GM20431 (cell line): ENCODE results near the gene CRADD.
"Not testable (repeated sequence)": the region's sequence is repeated elsewhere in the genome, so short reads cannot be mapped to it uniquely, and the experiment has no call there.

ENCODE experiments used
- in situ Hi-C: fragments of 300-500 bp; cut with MseI, MboI; formaldehyde crosslinking; loops from one replicate; pipeline ENCODE4 v1.15.0; 2020; ENCODE audit warnings: low sequenced_read_pairs; ENCODE audit not compliant: unreplicated experiment

CRADD gene

DNA sequence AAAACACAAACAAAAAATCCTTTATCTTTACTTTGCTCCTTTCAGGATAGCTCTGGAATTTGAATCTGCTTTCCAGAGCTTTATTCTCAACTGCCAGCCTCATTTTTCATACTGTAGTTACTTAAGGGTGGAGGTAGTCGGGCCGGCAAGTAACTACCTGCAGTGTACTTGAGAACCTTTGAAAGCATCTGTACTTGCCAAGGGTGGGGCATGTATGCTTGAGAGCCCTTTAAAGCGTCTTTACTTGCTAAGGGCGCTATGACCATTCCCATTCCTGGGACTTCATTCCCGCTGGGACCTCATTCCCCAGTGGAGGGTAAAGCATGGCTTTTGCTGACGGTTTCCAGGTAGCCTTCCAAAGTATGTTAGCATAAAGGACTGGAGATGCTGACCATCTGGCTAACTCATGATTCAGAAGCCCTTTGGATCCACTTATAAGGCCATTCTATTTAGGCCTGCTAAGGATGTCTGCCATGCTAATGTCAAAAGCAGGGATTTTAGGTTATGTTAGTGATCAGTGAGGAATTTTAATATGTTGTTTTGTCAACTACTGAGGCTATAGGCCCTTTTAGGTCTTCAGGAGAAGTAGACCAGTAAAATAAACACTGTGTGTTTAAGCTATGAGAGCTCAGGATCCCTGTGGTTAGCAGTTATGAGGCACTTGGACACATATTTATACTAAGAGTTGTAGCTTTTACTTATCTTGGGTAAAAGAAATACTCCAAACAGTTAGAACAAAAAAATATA lies 74.9 kb downstream of the CRADD start:
- in situ Hi-C loops, result no loop called here

GRCh38 chr12:93753285-93753684 lies 76.1 kb downstream of the CRADD start:
- in situ Hi-C loops, result no loop called here

GRCh38 chr12:93753838-93754429 lies 76.8 kb downstream of the CRADD start:
- in situ Hi-C loops, result no loop called here

DNA sequence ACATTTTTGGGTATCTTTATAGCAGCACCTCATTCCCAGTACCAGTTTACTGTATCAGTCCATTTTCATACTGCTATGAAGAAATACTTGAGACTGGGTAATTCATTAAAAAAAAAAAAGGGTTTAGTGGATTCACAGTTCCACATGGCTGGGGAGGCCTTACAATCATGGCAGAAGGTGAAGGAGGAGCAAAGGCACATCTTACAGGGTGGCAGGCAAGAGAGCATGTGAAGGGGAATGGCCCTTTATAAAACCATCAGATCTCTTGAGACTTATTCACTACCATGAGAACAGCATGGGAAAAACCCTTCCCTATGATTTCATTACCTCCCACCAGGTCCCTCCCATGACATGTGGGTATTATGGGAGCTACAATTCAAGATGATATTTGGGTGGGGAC lies 77.7 kb downstream of the CRADD start:
- in situ Hi-C loops, result not testable (repeated sequence)

DNA sequence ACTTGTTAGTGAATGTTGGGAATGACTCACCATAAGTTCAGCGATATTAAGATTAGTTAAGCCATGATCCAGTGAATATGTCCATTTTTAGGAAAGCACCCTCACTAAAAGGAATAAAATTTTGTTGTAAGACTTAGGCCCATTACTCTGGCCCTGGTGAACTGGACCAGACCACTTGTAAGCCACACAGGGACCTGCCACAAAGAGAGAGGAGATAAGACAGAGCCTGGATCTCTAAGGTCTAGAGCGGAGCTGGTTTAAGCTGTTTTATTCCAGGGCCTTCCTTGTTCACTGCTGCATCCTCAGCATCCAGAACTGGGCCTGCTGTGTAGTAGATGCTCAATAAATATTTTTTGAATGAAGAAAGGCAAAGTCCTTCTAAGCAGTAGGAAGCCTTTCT lies 79.1 kb downstream of the CRADD start:
- in situ Hi-C loops, result no loop called here

DNA sequence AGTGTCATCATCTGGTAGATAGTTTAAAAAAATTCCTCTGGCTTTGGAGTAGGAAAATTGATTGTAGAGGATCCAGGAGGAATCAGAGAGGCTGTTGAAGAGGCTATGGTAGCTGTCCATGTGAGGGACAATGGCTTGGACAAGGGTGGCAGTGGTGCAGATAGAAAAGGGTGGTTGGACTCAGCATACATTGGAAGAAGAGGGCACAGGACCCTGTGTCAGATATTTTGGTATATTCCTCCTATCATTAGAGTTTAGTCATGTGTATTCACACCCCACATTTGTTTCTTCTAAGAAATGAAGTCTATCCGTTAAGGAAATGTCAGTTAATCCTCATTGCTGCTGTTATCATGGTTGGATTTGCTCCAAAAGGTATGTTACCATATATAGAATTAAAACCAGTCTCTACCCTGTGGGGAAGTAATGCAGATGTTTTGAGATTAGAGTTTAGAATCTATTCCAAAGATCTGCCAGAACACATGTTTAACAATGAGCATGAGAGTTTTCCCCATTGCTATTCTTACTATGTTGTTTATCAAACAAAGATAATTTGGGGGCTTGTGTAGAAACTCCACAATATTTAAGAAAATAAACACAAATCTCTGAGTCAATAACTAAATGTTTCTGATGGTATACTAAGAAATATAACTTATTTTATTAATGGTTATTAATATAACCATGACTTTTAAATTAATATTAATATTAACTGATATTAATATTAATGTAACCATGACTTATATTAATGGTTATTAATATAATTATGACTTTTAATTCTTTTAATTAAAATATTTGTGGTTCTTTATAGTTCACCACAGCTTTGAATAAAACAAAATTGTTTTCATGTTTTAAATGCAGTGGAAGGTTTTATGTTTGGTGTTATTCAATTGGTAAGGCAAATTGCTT lies 80.9 kb downstream of the CRADD start:
- in situ Hi-C loops, result no loop called here

DNA sequence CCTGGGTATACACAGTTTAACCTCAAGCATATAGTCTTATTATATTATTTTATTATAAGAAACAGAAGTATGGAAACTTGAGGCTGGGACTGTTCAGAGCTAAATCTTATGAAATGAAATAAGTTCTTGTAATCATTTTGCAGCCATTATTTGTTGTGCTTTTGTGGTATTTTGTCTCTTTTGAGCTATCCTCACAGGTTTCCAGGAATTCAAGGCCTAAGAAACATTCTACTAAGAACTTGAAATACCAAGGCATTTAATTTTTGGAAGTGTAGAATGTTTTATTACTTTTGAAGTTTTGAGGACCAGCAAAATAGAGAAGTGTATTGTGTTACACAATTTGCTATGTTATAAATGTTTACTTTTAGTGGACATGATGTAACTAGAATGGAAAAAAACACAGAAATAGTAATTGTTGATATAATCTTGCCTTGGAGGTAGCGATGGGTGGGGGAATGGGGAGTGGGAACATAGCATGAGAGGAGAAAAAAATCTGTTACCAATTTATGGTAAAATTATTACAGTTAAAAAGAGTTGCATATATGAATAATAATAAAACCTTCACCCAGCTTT lies 81.7 kb downstream of the CRADD start:
- in situ Hi-C loops, result no loop called here

DNA sequence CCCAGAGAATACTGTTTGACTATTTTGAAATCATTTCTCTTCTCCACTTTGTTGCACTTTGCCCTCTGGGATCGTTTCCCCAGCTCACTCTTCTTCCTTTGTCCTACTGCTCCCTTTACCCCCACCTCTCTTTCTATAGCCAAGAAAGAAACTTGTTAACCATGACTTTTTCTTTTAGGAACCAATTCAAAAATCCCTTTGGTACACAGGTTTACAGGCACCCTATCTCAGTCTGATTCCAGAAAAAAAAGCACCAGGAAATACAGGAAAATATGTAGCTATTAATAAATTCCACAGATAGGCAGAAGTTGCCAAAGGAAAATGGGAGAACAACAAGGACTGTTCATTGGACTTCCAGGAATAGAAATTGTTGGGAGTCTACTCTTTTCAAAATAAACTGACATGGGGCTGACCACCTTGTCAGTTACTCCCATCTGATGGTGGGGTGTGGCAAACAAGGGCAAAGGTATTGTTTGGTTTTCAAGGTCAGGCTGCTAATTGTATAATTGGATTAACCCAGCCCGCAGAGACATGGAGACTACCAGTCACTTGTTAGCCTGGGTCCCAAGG lies 82.4 kb downstream of the CRADD start:
- in situ Hi-C loops, result no loop called here

DNA sequence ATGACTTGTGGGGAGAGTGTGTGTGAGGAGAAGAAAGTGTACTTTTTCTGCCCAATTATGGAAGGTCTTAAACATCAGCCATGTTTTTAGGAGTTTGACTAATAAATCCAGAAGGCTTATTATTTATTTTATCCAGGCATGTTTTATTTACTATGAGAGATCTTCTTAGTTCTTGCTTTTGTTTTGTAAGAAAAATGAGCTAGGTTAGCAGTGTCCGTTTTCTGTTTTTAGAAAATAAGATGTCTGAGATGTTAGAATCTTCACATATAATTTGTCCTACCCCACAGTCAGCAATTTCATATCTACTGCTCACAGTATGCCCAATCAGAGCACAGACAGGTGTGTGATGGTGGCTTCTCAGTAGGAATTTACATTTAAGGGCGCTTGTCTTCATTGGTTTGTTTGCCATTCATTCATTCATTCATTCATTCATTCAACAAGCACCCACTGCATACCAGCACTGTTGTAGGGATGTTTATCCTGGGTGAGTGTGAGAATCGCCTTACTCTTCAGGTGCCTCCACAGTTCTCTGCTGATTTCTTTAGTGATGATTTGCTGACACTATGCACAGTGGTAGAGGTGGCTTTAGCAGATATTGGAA lies 83.2 kb downstream of the CRADD start:
- in situ Hi-C loops, result no loop called here

- in situ Hi-C loops, result no loop called here
Measured at GRCh38 chr12:93762059-93762719, 85.0 kb downstream of the CRADD start.

DNA sequence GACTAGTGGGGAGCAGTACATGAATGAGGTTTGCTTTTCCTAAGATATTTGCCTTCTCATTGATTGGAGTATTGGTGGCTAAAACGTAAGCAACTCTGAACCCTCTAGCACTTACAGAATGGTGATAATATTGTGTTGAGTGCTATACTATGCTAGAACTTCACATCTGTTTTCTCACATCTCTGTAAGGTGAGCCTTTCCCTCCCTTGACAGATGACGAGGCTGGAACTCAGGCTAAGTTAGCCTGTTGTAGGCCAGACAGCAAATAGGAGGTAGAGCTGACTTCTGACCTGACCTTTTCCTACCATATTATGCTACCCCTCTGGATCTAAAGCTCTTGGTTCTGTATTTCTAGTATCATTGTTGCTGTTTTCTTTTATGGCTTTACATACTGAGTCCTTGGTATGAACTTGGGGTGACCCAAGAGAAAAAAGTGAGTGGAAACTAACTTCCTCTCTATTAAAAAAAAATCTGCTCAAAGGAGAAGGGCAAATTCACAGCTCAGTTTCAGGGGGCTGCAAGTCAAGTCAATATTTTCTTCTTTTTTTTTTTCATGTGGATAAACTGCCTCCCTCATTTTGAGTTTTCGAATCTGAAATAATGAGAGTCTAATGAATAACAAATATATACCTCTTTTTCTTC lies 85.9 kb downstream of the CRADD start:
- in situ Hi-C loops, result no loop called here

GRCh38 chr12:93763746-93764147 lies 86.6 kb downstream of the CRADD start:
- in situ Hi-C loops, result no loop called here

DNA sequence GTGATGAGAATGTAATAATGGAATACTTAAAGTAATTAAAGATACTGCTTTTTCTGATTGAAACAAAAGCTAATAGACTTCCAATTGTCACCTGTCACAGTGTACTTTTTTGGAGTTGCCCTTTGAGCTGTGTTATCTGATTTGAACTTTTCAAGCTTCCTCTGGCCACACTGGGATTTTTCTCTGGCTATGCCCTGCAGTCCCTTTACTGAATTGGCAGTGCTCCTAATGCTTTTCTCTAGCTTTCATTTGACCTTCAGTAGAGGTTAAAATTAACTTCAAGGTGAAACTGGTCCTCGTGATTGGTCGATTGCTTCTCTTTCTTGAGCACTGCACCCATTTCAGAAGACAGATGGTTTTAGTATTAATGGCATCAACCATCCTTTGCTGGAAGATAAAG lies 89.2 kb downstream of the CRADD start:
- in situ Hi-C loops, result no loop called here

GRCh38 chr12:93766796-93767523 lies 89.8 kb downstream of the CRADD start:
- in situ Hi-C loops, result no loop called here

DNA sequence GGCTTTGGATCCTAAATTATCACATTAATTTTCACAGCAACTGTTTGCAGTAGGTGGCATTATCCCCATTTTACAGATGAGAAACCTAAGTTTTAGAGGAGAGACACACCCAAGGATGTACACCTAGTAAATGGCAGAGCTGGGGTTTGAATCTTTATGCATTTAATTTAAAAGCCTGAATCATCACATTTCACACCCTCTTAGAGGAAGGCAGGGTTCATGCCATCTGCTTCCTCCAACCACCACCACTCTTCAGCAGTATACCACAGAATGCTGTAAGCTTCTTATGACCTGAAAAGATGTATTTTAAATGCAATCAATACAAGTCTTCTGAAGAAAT lies 90.3 kb downstream of the CRADD start:
- in situ Hi-C loops, result no loop called here

- in situ Hi-C loops, result no loop called here
Measured at GRCh38 chr12:93772003-93772700, 95.0 kb downstream of the CRADD start.

GRCh38 chr12:93773122-93773871 lies 96.1 kb downstream of the CRADD start:
- in situ Hi-C loops, result no loop called here
